OCI-LY1 (cell line): Measurements from ENCODE around the gene COPS2.

Experiments
- CTCF ChIP-seq: fragments of 200-600 bp; sonication (generic), shearing (Covaris generic); IDR thresholded peaks from 2 replicates; pipeline ENCODE4 v1.5.1; 2017; ENCODE audit warnings: mild to moderate bottlenecking, antibody characterized with exemption, low read length, moderate library complexity, mixed read lengths
- EZH2 ChIP-seq: fragments of 200-600 bp; sonication (generic), shearing (Covaris generic); IDR thresholded peaks from 2 replicates; pipeline ENCODE4 v1.8.0; 2017; ENCODE audit warnings: borderline replicate concordance, mixed run types, mild to moderate bottlenecking, antibody characterized with exemption, low read length, moderate library complexity, mixed read lengths

- no peak for TF ChIP-seq CTCF
- TF ChIP-seq EZH2, result no peak
These were observed 24.2 kb upstream of the COPS2 start for GRCh38 chr15:49179433-49180190.
